Measurements from ENCODE around the gene IDH2.

- TF ChIP-seq, protein P1, sequence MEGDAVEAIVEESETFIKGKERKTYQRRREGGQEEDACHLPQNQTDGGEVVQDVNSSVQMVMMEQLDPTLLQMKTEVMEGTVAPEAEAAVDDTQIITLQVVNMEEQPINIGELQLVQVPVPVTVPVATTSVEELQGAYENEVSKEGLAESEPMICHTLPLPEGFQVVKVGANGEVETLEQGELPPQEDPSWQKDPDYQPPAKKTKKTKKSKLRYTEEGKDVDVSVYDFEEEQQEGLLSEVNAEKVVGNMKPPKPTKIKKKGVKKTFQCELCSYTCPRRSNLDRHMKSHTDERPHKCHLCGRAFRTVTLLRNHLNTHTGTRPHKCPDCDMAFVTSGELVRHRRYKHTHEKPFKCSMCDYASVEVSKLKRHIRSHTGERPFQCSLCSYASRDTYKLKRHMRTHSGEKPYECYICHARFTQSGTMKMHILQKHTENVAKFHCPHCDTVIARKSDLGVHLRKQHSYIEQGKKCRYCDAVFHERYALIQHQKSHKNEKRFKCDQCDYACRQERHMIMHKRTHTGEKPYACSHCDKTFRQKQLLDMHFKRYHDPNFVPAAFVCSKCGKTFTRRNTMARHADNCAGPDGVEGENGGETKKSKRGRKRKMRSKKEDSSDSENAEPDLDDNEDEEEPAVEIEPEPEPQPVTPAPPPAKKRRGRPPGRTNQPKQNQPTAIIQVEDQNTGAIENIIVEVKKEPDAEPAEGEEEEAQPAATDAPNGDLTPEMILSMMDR (IDR thresholded peaks at IDR 0.05): no peak
- peak in 1 of 4 donors; percentile 27 for TF ChIP-seq POLR2A (IDR thresholded peaks at IDR 0.05)
These were observed 42.9 kb downstream of the IDH2 start for GRCh38 chr15:90059208-90059985.

Measured in esophagus squamous epithelium (tissue), 4 donors.